ENCODE results near the gene CRBN. TPM values are rescaled to one million over a fixed set of nuclear protein-coding genes. Genes with fewer than 3 reads are reported as not detected.

Gene CRBN
- total RNA-seq, 2 experiments from 2014 or later: 38.4 to 42.6 TPM

DNA sequence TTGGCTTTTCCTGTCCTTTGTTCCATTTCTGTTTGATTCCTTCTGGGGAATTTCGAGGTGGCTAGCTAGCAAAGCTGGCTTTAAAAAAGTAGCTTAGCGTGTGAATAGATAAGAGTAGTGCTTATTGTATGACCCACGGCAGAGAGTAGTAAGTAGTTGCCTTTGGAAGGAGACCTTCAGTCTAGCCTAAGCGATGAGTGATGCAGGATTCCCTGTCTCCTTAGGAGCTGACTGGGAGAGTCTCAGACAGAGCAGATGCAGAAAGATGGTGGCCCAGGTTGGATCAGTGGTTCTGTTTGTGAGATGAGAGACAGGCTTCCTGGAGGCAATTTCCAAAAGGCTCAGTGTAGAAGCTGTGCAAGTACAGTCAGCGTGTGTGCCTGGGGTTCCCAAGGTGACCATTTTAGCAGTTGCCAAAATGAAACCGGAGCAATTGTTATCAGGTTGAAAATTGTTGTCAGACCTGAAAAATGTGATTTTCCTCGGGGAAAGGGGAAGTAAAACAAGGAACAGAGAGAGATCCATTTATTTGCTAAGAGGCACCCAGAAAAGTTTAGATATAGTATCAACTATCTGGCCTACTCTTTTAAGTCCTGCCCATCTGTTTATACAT, 68.6 kb downstream of the CRBN start:
- ChIA-PET CTCF (no interaction called here), POLR2A (no interaction called here)
- Mint-ChIP-seq H3K4me1 (peaks cover 19% of the 10 kb centered on the region), H3K4me3 (no peak overlapping the region), H3K36me3 (ENCODE audit: low read depth) (no peaks in the 10 kb centered on the region), H3K9me3 (ENCODE audit: low read depth) (no peaks in the 10 kb centered on the region), H3K27ac (no peak overlapping the region), H3K27me3 (no peaks in the 10 kb centered on the region)
- ATAC-seq (no peak), DNase-seq (no peak)
- intact Hi-C loops (cut with DNase I, micrococcal nuclease): no loop called here

DNA sequence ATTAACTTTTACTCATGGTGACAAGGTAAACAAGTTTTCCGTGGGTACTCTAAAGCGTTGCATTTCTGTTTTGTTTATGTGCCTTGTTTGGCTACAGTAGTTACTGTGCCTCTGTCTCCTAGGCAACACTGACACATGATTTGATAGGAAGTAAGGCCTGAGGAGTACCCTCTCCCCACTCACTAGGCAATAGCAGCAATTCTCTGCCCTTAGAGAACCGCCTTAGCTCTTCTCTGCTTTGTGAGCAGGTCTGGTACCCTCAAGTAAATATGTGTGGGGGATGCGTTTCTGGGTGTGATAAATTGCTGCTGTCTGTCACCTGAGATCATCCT, 69.2 kb downstream of the CRBN start, which contains the start of gene IL5RA:
IL5RA (minus strand) TSS at position 76 of the 332 bp plus-strand sequence. CDS start 5,390 bp downstream, outside the sequence.
- Mint-ChIP-seq H3K4me1 (peaks cover 19% of the 10 kb centered on the region), H3K9me3 (ENCODE audit: low read depth) (no peaks in the 10 kb centered on the region), H3K27me3 (no peaks in the 10 kb centered on the region), H3K4me3 (peak within 1 kb of the TSS; percentile 9), H3K36me3 (ENCODE audit: low read depth) (no peaks in the 10 kb centered on the region), H3K27ac (no peak within 1 kb of the TSS)
- ChIA-PET POLR2A (no interaction called here), CTCF (no interaction called here)
- intact Hi-C loops (cut with DNase I, micrococcal nuclease): no loop called here
- ATAC-seq (peak; percentile 24), DNase-seq (no peak)

DNA sequence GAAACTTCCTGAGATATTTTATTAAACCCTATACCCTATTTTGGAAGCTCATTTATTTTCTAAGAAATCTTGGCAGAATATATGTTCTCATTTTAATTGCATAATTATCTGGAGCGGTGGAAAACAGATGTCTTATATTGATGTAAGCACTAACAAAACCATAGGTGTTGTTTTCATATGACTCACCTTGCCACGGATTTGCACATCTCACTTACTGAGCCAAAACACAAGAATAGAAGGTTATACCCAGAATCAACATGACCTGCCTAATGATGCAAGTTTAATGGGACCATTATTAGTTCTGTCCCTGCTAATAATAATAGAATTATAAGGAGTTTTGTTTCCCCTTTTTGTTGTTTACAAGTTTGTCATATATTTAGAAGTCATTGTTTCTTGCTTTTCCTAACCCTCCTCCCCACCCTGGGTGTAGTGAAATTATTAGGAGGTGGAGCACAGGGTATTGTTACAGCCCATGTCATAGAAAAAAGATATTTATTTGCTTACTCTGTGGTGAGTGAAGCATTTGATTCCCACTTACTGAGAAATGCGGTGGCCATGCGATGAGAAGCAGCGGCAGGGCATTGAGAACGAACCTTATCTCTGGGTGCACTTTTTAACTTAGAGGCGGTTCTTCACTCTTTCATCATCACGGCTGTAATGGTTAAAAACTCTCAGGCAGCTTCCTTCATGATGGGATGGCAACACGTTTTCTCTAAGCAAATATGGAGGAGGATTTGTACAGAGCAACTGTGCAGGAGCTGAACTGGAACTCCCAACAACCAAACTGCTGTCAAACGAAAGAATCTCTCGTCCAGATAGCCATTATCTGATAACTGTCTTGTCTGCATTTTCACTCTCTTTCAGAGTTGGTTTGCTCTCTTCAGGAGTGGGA, 69.8 kb downstream of the CRBN start:
- ChIA-PET POLR2A (no interaction called here), CTCF (no interaction called here)
- peak; percentile 75 for ATAC-seq

DNA sequence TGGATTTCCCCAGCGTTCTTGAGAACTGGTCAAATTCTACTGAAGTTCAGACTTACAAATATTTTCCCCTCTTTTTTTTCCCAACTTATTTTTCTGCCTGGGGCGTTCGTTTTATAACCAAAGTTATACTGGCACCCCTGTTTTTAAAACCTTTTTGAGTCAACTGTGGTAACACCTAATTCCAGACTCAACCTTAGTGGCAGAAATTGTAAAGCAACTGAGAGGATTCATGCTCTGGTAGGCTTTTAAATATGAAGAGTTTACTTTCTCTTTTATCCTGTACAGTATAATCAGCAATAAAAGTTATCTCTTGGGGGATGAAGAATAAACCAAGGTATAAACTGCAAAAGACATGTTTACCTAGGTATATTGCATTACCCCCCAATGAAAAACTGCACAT, 71.6 kb downstream of the CRBN start:
- Mint-ChIP-seq H3K4me1 (peaks cover 19% of the 10 kb centered on the region), H3K4me3 (no peak overlapping the region), H3K36me3 (ENCODE audit: low read depth) (no peaks in the 10 kb centered on the region), H3K9me3 (ENCODE audit: low read depth) (no peaks in the 10 kb centered on the region), H3K27me3 (no peaks in the 10 kb centered on the region), H3K27ac (no peak overlapping the region)
- intact Hi-C loops (cut with DNase I, micrococcal nuclease): no loop called here
- peak; percentile 15 for ATAC-seq
- POLR2A ChIA-PET: no interaction called here
- CTCF ChIA-PET: no interaction called here
- no peak for DNase-seq

More for the DNA sequence above, 69.8 kb downstream of the CRBN start:
- Mint-ChIP-seq H3K27me3 (no peaks in the 10 kb centered on the region), H3K4me3 (peak overlapping the region; percentile 9), H3K27ac (no peak overlapping the region), H3K4me1 (peaks cover 19% of the 10 kb centered on the region), H3K36me3 (ENCODE audit: low read depth) (no peaks in the 10 kb centered on the region), H3K9me3 (ENCODE audit: low read depth) (no peaks in the 10 kb centered on the region)
- intact Hi-C loops (cut with DNase I, micrococcal nuclease): no loop called here
- DNase-seq: no peak

DNA sequence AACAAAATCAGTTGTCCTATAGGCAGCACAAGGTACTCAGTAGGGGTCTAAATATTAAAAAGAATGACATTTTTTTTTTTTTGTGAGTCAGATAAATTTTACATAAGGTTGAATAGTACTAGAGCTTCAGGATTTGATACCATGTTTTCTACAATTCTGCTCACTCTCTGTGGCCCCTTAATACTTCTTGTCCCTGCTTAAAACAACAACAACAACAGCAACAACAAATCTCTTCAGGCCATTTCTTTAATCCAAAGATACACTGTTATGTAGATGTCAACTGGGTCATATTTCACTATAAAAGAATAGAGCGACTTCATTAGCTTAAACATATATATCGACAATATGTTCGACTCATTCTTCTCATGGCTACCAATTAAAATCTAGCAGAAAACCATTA, 72.3 kb downstream of the CRBN start:
- no peak overlapping the region for H3K4me3 Mint-ChIP-seq
- CTCF ChIA-PET: interaction anchor here (0.6 kb wide), 1 partner anchor 317 kb away, joined by 3 read pairs; no protein-coding TSS in a partner anchor
- H3K27ac Mint-ChIP-seq: no peak overlapping the region
- ATAC-seq (no peak), DNase-seq (no peak)
- H3K36me3 Mint-ChIP-seq (ENCODE audit: low read depth): no peaks in the 10 kb centered on the region
- no peaks in the 10 kb centered on the region for H3K9me3 Mint-ChIP-seq (ENCODE audit: low read depth)
- no peaks in the 10 kb centered on the region for H3K27me3 Mint-ChIP-seq
- peaks cover 19% of the 10 kb centered on the region for H3K4me1 Mint-ChIP-seq
- POLR2A ChIA-PET: no interaction called here
- intact Hi-C loops (cut with DNase I, micrococcal nuclease): no loop called here

DNA sequence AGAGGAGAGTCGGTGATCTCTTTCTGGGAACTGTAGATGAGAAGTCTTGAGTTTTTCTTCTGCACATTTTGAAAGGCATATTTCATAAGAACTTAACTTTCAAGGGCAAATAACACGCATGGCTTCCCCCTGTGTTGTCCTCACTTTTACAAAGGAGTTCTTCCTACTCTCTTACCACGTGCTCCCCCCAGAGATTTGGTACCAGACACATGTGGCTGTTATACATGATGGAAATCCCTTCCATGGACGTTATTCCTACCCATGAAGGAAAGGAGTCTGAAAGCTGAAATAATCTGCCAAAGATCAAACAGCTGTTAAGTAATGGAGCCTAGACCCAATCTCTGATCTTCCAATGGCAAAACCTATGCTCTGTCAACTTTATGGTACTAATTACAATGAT, 73.7 kb downstream of the CRBN start:
- POLR2A ChIA-PET: no interaction called here
- no peak overlapping the region for H3K4me3 Mint-ChIP-seq
- ATAC-seq (no peak), DNase-seq (no peak)
- no peaks in the 10 kb centered on the region for H3K9me3 Mint-ChIP-seq (ENCODE audit: low read depth)
- H3K4me1 Mint-ChIP-seq: peaks cover 20% of the 10 kb centered on the region
- no peaks in the 10 kb centered on the region for H3K36me3 Mint-ChIP-seq (ENCODE audit: low read depth)
- CTCF ChIA-PET: interaction anchor here (1.4 kb wide), 1 partner anchor 8 kb away, joined by 3 read pairs; no protein-coding TSS in a partner anchor
- no peak overlapping the region for H3K27ac Mint-ChIP-seq
- intact Hi-C loops (cut with DNase I, micrococcal nuclease): no loop called here
- no peaks in the 10 kb centered on the region for H3K27me3 Mint-ChIP-seq

DNA sequence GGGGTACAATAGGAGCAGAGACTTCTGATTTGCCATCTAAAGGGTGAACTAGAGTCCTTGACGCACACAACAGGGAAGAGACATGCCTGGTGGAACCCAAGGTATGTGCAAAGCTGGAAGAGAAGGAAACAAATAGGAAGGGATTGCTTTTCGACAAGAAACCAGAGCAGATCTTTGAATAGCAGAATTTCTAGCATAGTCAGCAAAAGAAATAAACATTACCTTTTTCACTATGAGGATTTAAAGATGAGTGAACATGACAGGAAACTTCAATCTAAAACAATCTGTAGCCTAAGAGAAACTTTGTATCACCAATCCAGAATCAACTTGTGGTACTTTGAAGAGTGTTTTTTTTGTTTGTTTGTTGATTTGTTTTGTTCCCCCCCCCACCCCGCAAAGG, 74.2 kb downstream of the CRBN start:
- no peak for DNase-seq
- POLR2A ChIA-PET: no interaction called here
- no peaks in the 10 kb centered on the region for H3K9me3 Mint-ChIP-seq (ENCODE audit: low read depth)
- CTCF ChIA-PET: interaction anchor here (1.4 kb wide), 1 partner anchor 8 kb away, joined by 3 read pairs; no protein-coding TSS in a partner anchor
- H3K27me3 Mint-ChIP-seq: no peaks in the 10 kb centered on the region
- no peaks in the 10 kb centered on the region for H3K36me3 Mint-ChIP-seq (ENCODE audit: low read depth)
- no peak overlapping the region for H3K27ac Mint-ChIP-seq
- intact Hi-C loops (cut with DNase I, micrococcal nuclease): no loop called here
- no peak for ATAC-seq
- no peak overlapping the region for H3K4me3 Mint-ChIP-seq
- peaks cover 18% of the 10 kb centered on the region for H3K4me1 Mint-ChIP-seq

DNA sequence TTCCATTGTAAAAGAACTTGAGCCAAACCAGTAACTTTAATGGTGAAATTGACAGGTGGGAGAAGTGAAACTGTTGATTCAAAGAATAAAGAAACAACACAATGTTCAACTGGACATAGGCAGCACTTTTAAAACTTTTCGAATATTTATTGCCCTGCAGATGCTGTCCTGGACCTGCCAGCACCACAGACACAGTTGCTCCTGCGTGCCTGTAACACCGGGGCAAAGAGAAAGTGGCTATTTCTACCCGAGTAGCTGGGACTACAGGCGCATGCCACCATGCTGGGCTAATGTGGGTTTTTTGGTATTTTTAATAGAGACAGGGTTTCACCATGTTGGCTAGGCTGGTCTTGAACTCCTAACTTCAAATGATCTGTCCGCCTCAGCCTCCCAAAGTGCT, 76.7 kb downstream of the CRBN start:
- no peaks in the 10 kb centered on the region for H3K27me3 Mint-ChIP-seq
- peaks cover 7% of the 10 kb centered on the region for H3K4me1 Mint-ChIP-seq
- no peaks in the 10 kb centered on the region for H3K36me3 Mint-ChIP-seq (ENCODE audit: low read depth)
- DNase-seq: no peak
- intact Hi-C loops (cut with DNase I, micrococcal nuclease): no loop called here
- ATAC-seq: no peak
- H3K9me3 Mint-ChIP-seq (ENCODE audit: low read depth): no peaks in the 10 kb centered on the region
- CTCF ChIA-PET: no interaction called here
- no peak overlapping the region for H3K27ac Mint-ChIP-seq
- POLR2A ChIA-PET: no interaction called here
- no peak overlapping the region for H3K4me3 Mint-ChIP-seq

DNA sequence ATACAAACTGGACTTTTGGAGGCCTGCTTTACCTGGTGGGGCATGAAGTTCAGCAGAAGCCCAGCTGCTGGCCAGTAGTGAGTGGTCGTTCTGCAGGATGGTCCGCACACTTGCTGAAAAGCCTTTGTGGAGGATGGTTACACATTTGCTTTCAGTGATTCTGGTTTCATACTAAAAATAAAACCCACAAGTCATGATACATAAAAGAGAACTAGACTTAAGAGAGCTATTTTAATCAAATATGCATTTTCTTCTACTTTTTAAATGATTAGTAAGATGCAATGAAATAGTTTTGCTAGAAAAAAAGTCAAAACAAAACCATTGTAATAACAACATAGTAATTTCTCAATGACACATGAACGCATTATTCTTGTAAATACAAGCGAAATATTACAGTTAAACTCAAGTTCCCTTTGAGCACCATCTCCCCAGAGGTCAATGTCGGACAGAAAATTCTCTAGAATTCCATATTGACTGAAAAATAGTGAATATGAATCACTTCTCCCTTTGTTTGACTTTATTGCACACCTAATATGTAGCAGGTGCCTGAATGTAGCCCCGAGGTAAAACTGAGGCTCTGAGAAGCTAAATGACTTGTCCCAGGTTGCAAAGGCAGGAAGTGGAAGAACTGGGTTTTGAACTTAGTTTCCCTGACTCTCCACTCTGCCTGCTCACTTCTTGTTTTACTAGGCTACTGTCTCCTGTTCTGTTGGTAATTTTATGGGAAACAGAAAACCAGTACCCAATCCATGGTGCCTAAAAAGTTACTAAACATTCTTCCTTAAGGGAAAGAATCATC, 77.6 kb downstream of the CRBN start:
- ATAC-seq: no peak
- no peak for DNase-seq
- Mint-ChIP-seq H3K27me3 (no peaks in the 10 kb centered on the region), H3K4me3 (no peak overlapping the region), H3K9me3 (ENCODE audit: low read depth) (no peaks in the 10 kb centered on the region), H3K36me3 (ENCODE audit: low read depth) (no peaks in the 10 kb centered on the region), H3K27ac (no peak overlapping the region), H3K4me1 (peaks cover 2% of the 10 kb centered on the region)
- ChIA-PET CTCF (no interaction called here), POLR2A (interaction anchor here (0.7 kb wide), 1 partner anchor 23 kb away, joined by 6 read pairs; no protein-coding TSS in a partner anchor)
- intact Hi-C loops (cut with DNase I, micrococcal nuclease): no loop called here

Measured in activated CD4-positive, alpha-beta T cell treated with anti-CD3 and anti-CD28 coated beads for 36 hours (primary cell).